Kidney epithelial cell (primary cell): ENCODE data around the gene IGF2. TPM values are rescaled to one million over a fixed set of nuclear protein-coding genes. Genes with fewer than 3 reads are reported as not detected.

Experiments
- DNase-seq: peaks from one replicate; pipeline ENCODE4 v3.0.0-alpha.2; 2010; ENCODE audit warnings: low read depth
- H3K27me3 ChIP-seq: 2 replicates; pipeline ENCODE4 v1.6.0; 2011; ENCODE audit warnings: low read length; ENCODE audit not compliant: control insufficient read depth, insufficient read depth
- H3K36me3 ChIP-seq: 2 replicates; pipeline ENCODE4 v1.5.1; 2011; ENCODE audit warnings: low read length; ENCODE audit not compliant: control insufficient read depth, insufficient read depth
- H3K4me3 ChIP-seq: 2 replicates; pipeline ENCODE4 v1.5.1; 2011; ENCODE audit warnings: low read depth, mild to moderate bottlenecking, control low read depth, low read length
- total RNA-seq: library from RNA; depleted of rRNA; stranded (reverse); fragments of >200 nt; gene quantifications from 2 replicates; pipeline ENCODE4 v1.2.3, GENCODE V29; 2015
- TF ChIP-seq, protein P1 (sequence below): IDR thresholded peaks from 2 replicates; pipeline ENCODE4 v1.5.1; 2011; ENCODE audit warnings: mild to moderate bottlenecking, moderate library complexity, low read length, control low read depth, inconsistent platforms; ENCODE audit not compliant: insufficient read depth, poor library complexity, severe bottlenecking

IGF2 gene
- total RNA-seq, 1 donor from 2014 or later: 8.7 TPM

DNA sequence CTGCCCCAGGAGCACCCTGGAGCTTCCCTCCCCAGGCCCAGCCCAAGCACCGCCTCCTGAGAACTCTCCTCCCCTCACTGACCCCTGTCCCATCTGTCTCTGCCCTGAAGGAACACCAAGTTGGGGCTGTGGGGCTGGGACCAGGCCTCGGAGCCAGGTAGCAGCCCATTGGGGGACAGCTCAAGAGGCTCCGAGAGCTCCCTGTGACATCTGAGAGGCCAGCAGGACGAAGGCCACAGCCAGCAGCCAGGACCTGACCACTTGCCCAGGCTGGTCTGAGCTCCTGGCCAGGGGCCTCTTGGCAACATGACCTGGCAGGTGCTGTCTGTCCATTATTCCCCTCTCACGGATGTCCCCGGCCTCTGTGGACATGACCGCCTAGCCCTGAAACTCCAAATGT lies 33.7 kb downstream of the IGF2 start:
- no peak for DNase-seq
- TF ChIP-seq, protein P1, sequence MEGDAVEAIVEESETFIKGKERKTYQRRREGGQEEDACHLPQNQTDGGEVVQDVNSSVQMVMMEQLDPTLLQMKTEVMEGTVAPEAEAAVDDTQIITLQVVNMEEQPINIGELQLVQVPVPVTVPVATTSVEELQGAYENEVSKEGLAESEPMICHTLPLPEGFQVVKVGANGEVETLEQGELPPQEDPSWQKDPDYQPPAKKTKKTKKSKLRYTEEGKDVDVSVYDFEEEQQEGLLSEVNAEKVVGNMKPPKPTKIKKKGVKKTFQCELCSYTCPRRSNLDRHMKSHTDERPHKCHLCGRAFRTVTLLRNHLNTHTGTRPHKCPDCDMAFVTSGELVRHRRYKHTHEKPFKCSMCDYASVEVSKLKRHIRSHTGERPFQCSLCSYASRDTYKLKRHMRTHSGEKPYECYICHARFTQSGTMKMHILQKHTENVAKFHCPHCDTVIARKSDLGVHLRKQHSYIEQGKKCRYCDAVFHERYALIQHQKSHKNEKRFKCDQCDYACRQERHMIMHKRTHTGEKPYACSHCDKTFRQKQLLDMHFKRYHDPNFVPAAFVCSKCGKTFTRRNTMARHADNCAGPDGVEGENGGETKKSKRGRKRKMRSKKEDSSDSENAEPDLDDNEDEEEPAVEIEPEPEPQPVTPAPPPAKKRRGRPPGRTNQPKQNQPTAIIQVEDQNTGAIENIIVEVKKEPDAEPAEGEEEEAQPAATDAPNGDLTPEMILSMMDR: no peak
- Histone ChIP-seq H3K4me3 (no peak overlapping the region), H3K27me3 (peaks cover 21% of the 10 kb centered on the region), H3K36me3 (no peaks in the 10 kb centered on the region)

DNA sequence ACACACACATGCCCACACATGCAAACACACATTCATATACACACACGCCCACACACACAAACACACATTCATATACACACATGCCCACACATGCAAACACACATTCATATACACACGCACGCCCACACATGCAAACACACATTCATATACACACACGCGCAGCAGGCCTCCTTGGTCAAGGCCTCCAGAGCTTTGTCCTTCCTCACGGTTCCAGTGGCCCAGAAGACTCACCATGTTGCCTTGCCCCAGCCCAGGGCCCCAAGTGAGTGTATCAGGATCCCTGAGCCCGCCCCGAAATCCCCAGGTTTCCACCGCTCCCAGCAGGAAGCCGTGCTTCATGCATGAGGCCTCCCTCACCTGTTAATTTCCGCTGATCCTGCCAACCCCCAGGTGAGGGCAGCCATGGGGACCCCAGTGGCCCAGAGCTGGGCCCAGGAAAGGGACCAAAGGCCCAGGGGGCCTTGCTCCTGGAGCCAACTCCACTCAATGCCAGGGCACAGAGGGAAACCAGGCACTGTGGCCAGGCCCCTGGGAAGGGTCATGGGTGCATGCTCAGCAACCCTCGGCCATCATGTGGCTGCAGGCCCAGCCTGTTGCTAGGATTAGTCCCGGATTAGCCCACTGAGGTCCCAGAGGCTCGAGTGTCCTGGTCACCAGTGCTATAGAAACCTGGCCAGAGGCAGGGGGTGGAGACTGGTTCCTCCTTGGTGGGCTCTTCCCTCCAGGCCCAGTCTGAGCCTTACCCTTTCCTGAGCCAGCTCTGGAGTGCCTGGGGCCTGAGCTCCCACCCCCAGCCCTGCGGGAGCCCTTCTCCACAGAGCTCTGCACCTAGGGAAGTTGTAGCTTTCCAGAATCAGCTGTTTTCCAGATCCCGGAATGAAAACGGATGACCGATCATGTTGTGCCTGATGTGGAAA lies 34.4 kb downstream of the IGF2 start:
- no peak overlapping the region for H3K4me3 ChIP-seq
- peaks cover 24% of the 10 kb centered on the region for H3K27me3 ChIP-seq
- no peaks in the 10 kb centered on the region for H3K36me3 ChIP-seq
- DNase-seq: no peak
- TF ChIP-seq, protein P1: no peak

DNA sequence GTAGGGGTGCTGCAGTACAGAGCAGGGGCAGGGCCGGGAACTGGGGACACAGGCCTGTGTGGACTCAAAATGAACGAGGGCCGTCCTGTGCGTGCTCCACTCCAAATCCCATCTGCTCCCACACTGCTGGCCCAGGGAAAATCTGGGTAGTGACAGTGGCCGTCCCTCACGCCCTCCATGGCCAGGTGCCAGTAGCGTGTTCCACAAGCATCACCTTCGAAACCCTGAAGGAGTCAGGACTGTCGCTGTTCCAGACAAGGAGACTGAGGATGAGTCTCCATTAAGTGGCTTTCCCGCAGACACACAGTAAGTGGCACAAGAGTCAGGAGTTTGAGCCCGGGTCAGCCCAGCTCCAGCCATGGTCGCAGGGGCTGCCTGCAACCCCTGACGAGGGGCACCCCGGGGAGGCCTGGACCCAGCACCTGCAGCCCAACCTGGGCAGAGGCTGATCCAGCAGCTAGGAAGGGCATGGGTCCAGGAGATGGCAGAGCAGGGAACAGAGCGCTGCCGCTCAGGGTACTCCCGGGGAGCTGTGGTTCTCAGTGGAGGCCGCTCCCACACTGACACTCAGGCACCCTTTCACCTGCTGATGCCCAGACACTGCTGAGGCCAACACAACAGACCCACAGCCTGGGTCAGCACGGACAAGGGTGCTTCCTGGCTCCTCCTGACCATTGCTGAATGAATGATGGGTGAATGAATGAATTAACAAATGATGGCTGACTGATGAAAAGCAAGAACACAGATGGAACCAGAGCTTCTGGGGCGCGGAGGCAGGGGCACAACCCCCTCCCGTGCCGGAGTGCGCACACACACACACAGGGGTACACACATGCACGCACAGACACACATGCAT lies 35.3 kb downstream of the IGF2 start:
- no peak overlapping the region for H3K4me3 ChIP-seq
- H3K36me3 ChIP-seq: no peaks in the 10 kb centered on the region
- TF ChIP-seq, protein P1: no peak
- DNase-seq: no peak
- peaks cover 18% of the 10 kb centered on the region for H3K27me3 ChIP-seq

DNA sequence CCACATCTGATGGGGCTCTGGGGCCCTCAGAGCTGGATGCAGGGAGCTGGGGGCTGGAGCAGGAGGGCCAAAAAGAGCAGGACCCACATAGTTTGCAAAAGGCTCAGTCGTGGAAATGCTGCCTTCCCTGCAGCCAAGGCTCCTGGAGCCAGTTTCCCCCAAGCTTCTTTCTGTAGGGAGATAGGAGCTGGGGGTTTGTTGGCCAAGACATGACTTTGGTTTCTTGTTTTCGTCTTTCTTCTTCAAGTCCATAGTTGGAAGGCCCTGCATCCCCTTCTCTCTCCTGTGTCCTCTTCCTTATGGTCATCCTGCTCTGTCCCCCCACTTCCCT lies 36.3 kb downstream of the IGF2 start:
- H3K36me3 ChIP-seq: no peaks in the 10 kb centered on the region
- peaks cover 14% of the 10 kb centered on the region for H3K27me3 ChIP-seq
- TF ChIP-seq, protein P1: no peak

DNA sequence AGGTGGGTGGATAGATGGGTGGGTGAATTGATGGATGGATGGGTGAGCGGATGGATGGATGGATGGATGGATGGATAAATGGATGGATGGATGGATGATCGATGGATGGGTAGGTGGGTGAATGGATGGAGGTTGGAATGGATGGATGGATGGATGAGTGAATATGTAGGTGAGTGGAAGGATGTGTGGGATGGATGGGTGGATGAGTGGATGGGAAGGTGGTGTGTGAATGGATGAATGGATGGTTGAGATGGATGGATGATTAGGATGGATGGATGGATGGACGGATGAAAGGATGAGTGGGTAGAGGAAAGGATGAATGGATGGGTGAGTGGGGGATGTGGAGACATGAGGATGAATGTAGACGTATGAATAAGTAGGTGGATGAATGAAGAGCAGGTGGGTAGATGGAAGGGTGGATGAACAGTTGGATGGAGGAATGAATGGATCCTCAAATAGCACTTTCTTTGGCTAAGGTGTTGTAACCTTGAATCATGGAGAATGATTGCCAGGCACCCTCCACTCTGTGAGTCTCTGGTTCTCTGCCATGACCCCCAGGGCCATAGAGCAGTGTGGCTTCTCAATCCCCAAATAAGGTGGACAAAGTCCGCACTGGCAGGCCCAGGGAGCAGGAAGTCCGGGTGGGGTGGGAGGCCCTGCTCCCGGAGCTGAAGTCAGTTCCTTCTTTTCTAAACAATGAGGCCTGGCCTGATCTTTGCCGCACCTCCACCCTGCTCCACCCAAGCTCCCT lies 36.9 kb downstream of the IGF2 start:
- TF ChIP-seq, protein P1: no peak

More for the DNA sequence above, 36.3 kb downstream of the IGF2 start:
- H3K4me3 ChIP-seq: no peak overlapping the region
- no peak for DNase-seq

More for the DNA sequence above, 36.9 kb downstream of the IGF2 start:
- H3K27me3 ChIP-seq: peaks cover 12% of the 10 kb centered on the region
- H3K36me3 ChIP-seq: no peaks in the 10 kb centered on the region
- H3K4me3 ChIP-seq: no peak overlapping the region
- DNase-seq: no peak
